Hematopoietic multipotent progenitor cell treated with erythropoietin and hydrocortisone succinate and interleukin-3 and kit ligand, for 15 days (in vitro differentiated cells): Measurements from ENCODE around the gene STK32C.

Source experiments
- DNase-seq: peaks from one replicate; pipeline ENCODE4 v3.0.0-alpha.2; 2015; ENCODE audit warnings: low spot score

Gene STK32C

DNA sequence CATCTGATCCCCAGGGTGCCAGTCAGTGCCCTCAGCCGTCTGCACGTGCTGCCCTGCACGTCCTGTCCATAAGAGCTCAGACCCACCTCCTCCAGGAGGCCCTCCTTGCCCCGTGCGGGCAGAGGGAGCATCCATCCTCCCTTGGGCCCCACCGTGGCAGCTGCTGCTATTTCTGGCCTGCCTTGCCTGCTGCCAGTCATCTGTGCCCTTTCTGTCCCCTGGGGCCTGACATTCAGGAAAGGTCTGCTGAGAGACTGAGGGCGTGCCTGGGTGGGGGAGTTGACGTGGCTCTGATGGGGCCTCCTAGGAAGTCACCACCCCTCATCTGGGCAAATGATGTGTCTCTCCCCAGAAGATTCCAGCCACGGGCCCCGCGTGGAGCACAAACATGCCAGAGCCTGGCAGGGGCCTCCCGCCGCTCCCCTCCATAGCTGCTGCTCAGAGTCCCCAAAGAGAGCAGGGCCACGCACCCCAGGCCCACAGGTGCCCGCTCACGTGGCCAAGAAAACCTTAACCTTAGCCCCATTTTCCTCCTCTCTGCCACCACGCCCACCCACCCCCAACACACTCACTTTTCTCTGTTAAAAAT lies 99.2 kb downstream of the STK32C start:
- no peak for DNase-seq

- no peak for DNase-seq
Measured at GRCh38 chr10:132207536-132208461, 100.0 kb downstream of the STK32C start.

GRCh38 chr10:132206806-132207535 lies 100.8 kb downstream of the STK32C start:
- no peak for DNase-seq

- DNase-seq, result no peak
Measured at GRCh38 chr10:132206377-132206745, 101.4 kb downstream of the STK32C start.

GRCh38 chr10:132205650-132206376 lies 101.9 kb downstream of the STK32C start:
- DNase-seq, result no peak

- no peak for DNase-seq
Measured at GRCh38 chr10:132204781-132205473, 102.8 kb downstream of the STK32C start.

- no peak for DNase-seq
Measured at GRCh38 chr10:132204078-132204780, 103.5 kb downstream of the STK32C start.

DNA sequence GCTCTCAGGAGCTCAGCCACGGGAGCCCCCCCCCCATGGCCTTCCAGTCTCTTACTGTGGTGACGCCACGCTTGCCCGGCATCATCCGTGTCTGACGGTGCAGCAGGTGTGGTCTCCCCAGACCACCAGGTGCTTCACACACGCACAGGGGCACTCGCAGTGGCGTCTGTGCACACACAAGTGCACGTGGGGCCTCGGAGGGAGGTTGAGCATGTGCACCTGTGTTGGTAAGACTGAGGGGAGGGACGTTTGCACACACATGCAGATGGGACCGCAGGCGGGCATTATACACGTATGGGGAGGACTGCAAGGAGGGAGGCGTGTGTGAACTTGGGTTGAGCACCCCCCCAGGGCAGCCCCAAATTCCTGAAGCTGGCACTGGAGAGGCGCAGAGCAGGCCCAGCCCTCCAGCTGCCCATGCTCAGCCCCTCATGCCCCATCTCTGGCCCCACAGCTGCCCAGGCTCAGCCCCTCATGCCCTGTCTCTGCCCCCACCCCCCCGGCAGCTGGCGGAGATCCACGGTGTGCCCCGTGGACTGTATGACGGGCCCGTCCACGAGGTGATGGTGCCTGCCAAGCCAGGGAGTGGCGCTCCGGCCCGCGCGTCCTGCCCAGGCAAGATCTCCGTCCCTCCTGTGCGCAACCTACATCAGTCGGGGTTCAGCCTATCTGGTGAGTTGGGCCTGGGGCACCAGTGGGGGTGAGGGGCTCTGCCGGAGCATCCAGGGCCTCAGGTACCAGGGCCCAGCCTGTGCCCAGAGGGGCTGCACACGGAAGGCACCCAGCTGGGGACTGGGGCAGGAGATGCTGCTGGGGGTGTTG lies 104.3 kb downstream of the STK32C start:
- DNase-seq, result no peak

DNA sequence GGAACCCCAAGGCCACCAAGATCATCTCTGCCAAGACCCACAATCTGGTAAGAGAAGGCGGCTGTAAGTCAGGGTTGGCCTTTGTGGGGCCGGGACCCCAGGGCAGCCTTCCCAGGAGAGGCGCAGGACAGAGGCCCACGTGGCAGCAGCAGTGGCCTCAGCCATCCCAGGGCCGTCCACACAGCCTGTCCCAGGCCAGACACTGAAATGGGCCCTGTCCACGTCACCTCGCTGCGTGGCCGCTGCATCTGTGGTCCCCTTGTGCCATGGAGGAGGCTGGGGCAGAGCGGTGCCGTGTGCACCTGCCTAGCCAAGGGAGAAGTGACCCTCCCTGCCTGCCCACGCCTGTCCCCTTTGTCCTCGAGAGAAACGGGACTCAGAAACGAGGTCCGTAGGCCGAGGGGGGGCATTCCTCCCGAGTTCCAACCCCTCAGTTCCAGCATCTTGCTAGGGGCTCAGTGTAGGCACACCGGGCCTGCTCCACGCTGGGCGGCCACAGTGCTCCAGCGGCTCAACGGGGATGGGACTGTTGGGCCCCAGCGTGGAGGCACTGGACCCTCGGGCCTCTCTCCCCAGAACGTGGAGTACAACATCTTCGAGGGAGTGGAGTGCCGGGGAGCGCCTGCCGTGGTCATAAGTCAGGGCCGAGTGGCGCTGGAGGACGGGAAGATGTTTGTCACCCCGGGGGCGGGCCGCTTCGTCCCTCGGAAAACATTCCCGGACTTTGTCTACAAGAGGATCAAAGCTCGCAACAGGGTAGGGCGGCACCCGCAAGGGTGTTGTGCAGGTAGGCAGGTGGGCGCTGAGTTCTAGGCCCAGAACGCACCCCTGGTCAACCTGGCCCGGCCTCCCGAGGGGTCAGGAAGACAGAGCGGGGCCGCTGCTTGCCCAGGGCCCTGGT lies 105.4 kb downstream of the STK32C start:
- DNase-seq, result no peak

DNA sequence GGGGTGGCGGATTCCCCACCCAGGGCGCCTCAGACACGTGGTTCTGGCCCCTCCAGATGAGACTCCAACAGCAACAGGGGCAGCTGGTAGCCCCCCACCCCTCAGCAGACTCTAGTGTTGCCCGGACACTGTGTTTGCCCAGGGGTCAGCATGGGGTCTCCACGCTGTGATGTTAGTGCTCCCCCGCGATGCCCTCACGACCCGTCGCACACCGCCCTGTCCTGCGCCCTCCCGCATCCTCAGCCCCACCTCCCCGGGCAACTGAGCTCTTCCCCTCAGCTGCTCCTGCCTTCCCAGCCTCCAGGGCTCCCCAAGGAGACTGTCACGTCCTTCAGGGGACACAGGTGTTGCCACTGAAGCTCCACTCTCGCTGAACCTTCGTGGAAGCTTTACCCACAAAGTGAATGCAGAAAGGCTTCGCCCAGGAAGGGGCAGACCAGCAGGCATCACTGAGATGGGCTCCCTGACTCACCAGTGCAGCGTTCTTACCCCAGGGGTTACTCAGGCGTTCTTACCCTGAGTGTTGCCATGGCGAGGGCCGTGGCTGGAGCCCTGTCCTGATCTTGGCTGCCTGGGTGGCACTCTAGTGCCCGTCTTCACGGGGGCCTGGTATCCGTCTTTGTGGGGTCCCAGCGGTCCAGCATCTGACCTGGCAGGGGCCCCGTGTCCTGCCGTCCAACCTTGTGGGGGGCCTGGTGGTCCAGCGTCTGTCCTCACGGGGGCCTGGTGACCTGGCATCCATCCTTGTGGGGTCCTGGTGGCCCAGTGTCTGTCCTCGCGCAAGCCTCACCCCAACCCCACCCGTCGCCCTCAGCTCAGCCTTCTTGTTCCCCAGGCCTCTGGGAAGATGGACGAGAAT lies 106.4 kb downstream of the STK32C start:
- no peak for DNase-seq

DNA sequence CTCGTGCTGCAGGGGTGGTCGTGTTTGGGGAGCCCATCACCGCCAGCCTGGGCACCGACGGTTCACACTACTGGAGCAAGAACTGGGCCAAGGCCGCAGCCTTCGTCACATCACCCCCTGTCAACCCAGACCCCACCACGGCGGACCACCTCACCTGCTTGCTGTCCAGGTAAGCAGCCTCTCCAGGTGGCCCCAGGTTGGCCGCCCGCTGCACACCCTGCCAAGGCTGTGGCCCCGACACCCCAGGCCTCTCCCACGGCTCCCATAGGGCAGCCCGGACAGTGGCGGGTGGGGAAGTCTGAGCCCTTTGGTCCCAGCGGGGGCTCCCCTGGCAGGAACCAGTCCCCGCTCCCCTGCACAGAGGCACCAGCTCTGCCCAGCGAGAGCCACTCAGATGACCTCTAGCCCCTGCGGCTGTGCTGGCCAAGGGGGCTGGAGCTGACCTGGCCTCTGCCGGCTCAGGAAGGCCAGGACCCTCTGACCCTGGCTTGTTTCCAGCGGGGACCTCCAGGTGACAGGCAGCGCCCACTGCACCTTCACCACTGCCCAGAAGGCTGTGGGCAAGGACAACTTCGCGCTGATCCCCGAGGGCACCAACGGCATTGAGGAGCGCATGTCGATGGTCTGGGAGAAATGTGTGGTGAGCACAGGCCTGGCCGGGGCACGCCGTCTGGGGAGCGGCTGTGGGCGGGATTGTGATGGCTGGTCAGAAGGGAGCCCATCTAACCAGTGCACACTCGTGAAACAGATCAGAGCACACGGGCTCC lies 107.2 kb downstream of the STK32C start:
- no peak for DNase-seq

DNA sequence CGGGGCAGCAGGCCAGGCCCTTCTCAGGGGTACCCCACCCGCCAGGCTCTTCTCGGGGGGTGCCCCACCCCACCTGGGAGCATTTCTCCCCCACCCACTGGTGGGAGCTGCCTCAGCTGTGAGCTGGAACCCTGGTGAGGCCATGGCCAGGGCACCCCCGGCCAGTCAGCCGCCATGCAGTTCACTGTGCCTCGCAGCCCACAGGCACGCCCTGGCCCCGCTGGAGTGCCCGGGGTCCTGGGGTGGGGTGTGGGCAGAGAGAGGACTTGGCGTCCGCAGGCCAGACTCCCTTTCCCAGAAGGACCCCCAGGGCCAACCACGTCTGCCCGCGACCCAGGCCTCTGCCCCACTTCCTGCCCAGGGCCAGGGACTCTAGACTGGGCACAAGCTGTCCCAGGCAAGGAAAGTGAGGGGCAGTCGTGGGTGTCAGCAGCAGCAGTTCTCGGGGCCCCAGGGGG lies 107.9 kb downstream of the STK32C start:
- DNase-seq, result no peak

DNA sequence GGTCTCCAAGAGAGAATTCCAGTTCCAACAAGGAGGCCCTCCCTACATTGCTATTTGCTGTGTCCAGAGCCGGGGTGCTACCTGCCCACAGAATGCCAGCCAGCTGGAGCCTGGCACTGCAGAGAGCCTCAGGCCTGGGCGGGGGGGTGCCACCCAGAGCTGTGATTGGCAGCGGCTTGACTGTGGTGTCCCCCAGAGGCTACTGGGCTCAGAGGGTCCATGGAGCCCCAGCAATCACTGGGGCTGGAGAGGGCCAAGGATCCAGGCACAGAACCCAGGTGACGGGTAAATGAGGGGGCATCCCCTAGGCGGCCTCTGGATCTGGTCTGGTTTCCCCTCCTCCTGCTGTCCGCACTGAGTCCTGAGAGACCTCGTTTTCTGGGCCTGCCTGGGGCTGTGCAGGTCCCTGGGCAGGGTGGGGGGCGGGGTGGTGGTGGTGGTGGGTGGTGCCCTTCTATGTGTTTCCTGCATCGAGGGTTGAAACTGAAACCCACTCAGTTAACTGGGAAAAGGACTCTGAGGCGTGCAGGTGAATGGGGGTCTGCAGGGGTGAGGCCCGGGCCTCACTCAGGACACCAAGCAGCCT lies 108.4 kb downstream of the STK32C start:
- no peak for DNase-seq

DNA sequence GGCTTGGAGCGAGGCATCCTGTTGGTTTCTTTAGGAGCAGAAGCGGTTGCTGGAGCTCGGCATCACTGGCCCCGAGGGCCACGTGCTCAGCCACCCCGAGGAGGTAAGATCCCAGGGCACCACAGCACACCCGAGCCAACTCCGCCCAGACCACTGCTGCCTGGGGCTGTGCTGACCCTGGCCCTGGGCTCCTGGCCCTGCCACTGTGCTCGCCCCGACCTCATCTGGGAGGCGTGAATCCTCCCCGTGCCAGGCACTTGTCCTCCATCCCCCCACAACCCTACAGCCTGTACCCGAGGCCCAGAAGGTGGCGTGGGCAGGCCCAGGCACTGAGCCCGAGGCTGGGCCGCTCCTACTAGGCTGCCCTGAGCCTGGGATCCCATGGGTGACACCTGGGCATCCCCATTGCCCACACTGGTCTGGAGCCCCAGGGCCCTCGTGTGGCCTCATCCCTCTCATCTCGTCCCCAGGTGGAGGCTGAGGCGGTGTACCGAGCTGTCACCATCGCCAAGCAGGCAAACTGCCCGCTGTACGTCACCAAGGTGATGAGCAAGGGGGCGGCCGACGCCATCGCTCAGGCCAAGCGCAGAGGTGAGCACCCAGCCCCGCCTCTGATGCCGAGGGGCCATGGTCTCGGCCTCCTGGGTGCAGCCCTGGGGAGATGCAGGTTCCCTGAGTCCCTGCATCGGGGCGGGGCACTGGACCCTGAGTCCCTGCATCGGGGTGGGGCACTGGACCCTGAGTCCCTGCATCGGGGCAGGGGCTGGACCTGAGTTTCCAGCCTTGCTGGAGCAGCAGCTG lies 109.2 kb downstream of the STK32C start:
- no peak for DNase-seq

- no peak for DNase-seq
Measured at GRCh38 chr10:132198068-132198370, 109.7 kb downstream of the STK32C start.
